K562 (cell line): ENCODE data around the gene RXFP1. TPM values are rescaled to one million over a fixed set of nuclear protein-coding genes. Genes with fewer than 3 reads are reported as not detected.

Source experiments
- ARHGAP35 ChIP-seq: fragments of 450-650 bp; IDR thresholded peaks from 2 replicates; pipeline ENCODE4 v1.6.1; 2018; ENCODE audit not compliant: partially characterized antibody
- CHD1 ChIP-seq: fragments of 200-600 bp; sonication (generic); IDR thresholded peaks from one replicate; pipeline ENCODE4 v1.6.1; 2012; ENCODE audit warnings: mild to moderate bottlenecking, moderate library complexity, low read length, inconsistent platforms
- DEAF1 ChIP-seq: fragments of 450-650 bp; formaldehyde crosslinking; IDR thresholded peaks from 2 replicates; pipeline ENCODE4 v1.4.0; 2020; ENCODE audit warnings: mild to moderate bottlenecking, moderate library complexity
- KDM5B ChIP-seq: fragments of 200-600 bp; sonication (generic); IDR thresholded peaks from 2 replicates; pipeline ENCODE4 v1.6.1; 2012; ENCODE audit warnings: low read depth, mild to moderate bottlenecking, moderate library complexity, low read length, control low read depth, inconsistent platforms; ENCODE audit not compliant: insufficient replicate concordance
- PHB ChIP-seq: fragments of 250-450 bp; sonication (Bioruptor Pico); IDR thresholded peaks from 2 replicates; pipeline ENCODE4 v1.5.0; 2021
- RBM14 ChIP-seq: fragments of 200-400 bp; formaldehyde crosslinking; IDR thresholded peaks from 2 replicates; pipeline ENCODE4 v1.6.1; 2018; ENCODE audit warnings: low read depth, mild to moderate bottlenecking, low read length, moderate library complexity, borderline replicate concordance; ENCODE audit not compliant: insufficient read depth
- RBM34 ChIP-seq: fragments of 200-400 bp; formaldehyde crosslinking; IDR thresholded peaks from 2 replicates; pipeline ENCODE4 v1.6.1; 2018; ENCODE audit warnings: low read length, borderline replicate concordance; ENCODE audit not compliant: insufficient read depth
- SIRT6 ChIP-seq: IDR thresholded peaks from one replicate; pipeline ENCODE4 v1.6.1; 2012; ENCODE audit warnings: low read depth, mild to moderate bottlenecking, control low read depth, inconsistent platforms, low read length, moderate library complexity
- TAL1 ChIP-seq: fragments of 450-650 bp; IDR thresholded peaks from 2 replicates; pipeline ENCODE4 v1.6.1; 2016; ENCODE audit warnings: mild to moderate bottlenecking
- XRCC5 ChIP-seq: fragments of 200-400 bp; formaldehyde crosslinking; IDR thresholded peaks from 2 replicates; pipeline ENCODE4 v1.6.1; 2017; ENCODE audit warnings: low read depth, mild to moderate bottlenecking, low read length
- ZNF12 ChIP-seq: sonication (generic); formaldehyde crosslinking; IDR thresholded peaks from 2 replicates; pipeline ENCODE4 v1.4.0; 2020; ENCODE audit warnings: mild to moderate bottlenecking, missing genetic modification reagents
- ZNF143 ChIP-seq: sonication (generic); formaldehyde crosslinking; IDR thresholded peaks from 2 replicates; pipeline ENCODE4 v1.9.0; 2022; ENCODE audit warnings: mild to moderate bottlenecking, missing genetic modification reagents
- ZNF212 ChIP-seq: fragments of 450-650 bp; formaldehyde crosslinking; IDR thresholded peaks from 2 replicates; pipeline ENCODE4 v1.4.0; 2020; ENCODE audit warnings: mild to moderate bottlenecking
- ZNF384 ChIP-seq: IDR thresholded peaks from 2 replicates; pipeline ENCODE4 v1.6.1; 2012; ENCODE audit warnings: low read depth, low read length, improper control_type of control experiment
- ZNF41 ChIP-seq: fragments of 250-450 bp; sonication (Bioruptor Pico); conservative IDR thresholded peaks from 2 replicates; pipeline ENCODE4 v1.4.0; 2020; ENCODE audit warnings: mild to moderate bottlenecking
- polyA plus RNA-seq, 8 experiments: library from polyadenylated mRNA; depleted of rRNA in 4 of 8; stranded (reverse) in 5 of 8; unstranded in 3 of 8; fragments of >200 nt; fragmentation: Nextera tagmentation in 2 of 8; fragmentation: Illumina TruSeq in 1 of 8; extraction: Ambion mirVana in 2 of 8; extraction: Trizol in 1 of 8; gene quantifications; 2 replicates each; pipeline versions ENCODE4 v1.2.1 to v1.2.3, GENCODE V29; 2011 to 2014; ENCODE audit warnings: inconsistent platforms in 1 of 8, missing spikeins in 1 of 8
- total RNA-seq, 7 experiments: library from RNA; depleted of rRNA in 6 of 7; stranded (reverse); fragments of >200 nt in 6 of 7; fragmentation: Illumina TruSeq in 2 of 7; extraction: Trizol in 2 of 7; gene quantifications; 2 replicates each; pipeline versions ENCODE4 v1.2.1 to v1.2.3, GENCODE V29; 2011 to 2021; ENCODE audit warnings: low replicate concordance in 1 of 7
- TF ChIP-seq, protein P1 (sequence below), 2 experiments: fragments of 450-650 bp; IDR thresholded peaks; 2 replicates each; pipeline ENCODE4 v1.6.1; 2016
- TF ChIP-seq, protein P2 (sequence below), 2 experiments: fragments of 200-800 bp in 1 of 2; sonication (Bioruptor generic) in 1 of 2; sonication (generic) in 1 of 2; formaldehyde crosslinking in 1 of 2; IDR thresholded peaks in 1 of 2; conservative IDR thresholded peaks in 1 of 2; 2 replicates each; pipeline versions ENCODE4 v1.5.0 to v1.6.1; 2016 to 2020; ENCODE audit warnings: missing compliant biosample characterization in 1 of 2, missing genetic modification characterization in 1 of 2, missing genetic modification reagents in 1 of 2
- TF ChIP-seq, protein P3 (sequence below): fragments of 450-650 bp; IDR thresholded peaks from 2 replicates; pipeline ENCODE4 v1.6.1; 2014; ENCODE audit warnings: low read depth, mild to moderate bottlenecking, moderate library complexity, borderline replicate concordance
- TF ChIP-seq, protein P4 (sequence below): sonication (generic); formaldehyde crosslinking; IDR thresholded peaks from 2 replicates; pipeline ENCODE4 v1.8.0; 2022; ENCODE audit warnings: missing genetic modification reagents, mild to moderate bottlenecking, moderate library complexity, borderline replicate concordance

The RXFP1 gene
- total and polyA plus RNA-seq, 9 of the 15 experiments (the other 6 are each of a cell fraction or from before 2014, with no cell fraction given), result 0.03 to 0.06 (median 0.04) TPM; not detected in 6

DNA sequence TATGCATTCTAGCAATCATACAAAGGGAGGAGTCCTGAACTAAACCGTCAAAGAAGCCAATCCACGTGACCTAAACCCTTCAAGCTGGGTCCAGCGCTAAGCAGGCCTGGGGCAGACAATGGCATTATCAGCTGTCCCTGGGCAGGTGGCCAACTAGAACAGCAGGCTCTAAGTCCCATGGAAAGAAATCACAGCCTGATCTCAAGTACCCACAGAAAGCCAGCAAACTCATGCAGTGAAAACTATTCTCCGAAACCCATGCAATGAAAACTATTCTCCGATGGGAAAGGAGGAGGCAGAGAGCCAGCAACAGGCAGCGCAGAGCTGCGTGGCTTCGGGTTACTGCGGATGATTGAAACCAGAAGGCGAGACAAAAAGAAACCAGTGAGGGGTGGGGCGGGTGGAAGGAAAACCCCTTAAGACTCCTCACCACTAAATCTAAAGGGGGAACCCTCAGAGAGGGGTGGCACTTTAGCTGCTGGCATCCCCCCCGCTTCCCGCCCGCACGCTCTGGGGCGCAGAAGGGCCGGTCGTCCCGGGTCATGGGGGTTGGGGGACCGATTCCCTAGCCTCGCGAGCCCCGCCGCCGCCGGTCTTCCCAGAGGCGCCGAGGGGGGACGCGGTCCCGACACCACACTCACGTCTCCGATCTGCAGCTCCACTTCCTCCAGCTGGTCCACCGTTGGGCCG is 149.4 kb downstream of the RXFP1 start (continued):
- TF ChIP-seq, protein P1, sequence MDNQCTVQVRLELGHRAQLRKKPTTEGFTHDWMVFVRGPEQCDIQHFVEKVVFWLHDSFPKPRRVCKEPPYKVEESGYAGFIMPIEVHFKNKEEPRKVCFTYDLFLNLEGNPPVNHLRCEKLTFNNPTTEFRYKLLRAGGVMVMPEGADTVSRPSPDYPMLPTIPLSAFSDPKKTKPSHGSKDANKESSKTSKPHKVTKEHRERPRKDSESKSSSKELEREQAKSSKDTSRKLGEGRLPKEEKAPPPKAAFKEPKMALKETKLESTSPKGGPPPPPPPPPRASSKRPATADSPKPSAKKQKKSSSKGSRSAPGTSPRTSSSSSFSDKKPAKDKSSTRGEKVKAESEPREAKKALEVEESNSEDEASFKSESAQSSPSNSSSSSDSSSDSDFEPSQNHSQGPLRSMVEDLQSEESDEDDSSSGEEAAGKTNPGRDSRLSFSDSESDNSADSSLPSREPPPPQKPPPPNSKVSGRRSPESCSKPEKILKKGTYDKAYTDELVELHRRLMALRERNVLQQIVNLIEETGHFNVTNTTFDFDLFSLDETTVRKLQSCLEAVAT (IDR thresholded peaks at IDR 0.05), result no peak
- TF ChIP-seq ZNF143 (CRISPR knock-in tag), result no peak
- no peak for TF ChIP-seq XRCC5
- TF ChIP-seq ZNF41 (CRISPR knock-in tag), result no peak
- TF ChIP-seq, protein P2, sequence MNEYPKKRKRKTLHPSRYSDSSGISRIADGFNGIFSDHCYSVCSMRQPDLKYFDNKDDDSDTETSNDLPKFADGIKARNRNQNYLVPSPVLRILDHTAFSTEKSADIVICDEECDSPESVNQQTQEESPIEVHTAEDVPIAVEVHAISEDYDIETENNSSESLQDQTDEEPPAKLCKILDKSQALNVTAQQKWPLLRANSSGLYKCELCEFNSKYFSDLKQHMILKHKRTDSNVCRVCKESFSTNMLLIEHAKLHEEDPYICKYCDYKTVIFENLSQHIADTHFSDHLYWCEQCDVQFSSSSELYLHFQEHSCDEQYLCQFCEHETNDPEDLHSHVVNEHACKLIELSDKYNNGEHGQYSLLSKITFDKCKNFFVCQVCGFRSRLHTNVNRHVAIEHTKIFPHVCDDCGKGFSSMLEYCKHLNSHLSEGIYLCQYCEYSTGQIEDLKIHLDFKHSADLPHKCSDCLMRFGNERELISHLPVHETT (CRISPR knock-in tag; conservative IDR thresholded peaks at IDR 0.05 in 1 of 2, IDR thresholded peaks at IDR 0.05 in 1 of 2), result no peak
- no peak for TF ChIP-seq DEAF1 (CRISPR knock-in tag)
- no peak for TF ChIP-seq RBM34
- TF ChIP-seq CHD1, result no peak
- TF ChIP-seq, protein P3, sequence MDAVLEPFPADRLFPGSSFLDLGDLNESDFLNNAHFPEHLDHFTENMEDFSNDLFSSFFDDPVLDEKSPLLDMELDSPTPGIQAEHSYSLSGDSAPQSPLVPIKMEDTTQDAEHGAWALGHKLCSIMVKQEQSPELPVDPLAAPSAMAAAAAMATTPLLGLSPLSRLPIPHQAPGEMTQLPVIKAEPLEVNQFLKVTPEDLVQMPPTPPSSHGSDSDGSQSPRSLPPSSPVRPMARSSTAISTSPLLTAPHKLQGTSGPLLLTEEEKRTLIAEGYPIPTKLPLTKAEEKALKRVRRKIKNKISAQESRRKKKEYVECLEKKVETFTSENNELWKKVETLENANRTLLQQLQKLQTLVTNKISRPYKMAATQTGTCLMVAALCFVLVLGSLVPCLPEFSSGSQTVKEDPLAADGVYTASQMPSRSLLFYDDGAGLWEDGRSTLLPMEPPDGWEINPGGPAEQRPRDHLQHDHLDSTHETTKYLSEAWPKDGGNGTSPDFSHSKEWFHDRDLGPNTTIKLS, result no peak
- no peak for TF ChIP-seq ARHGAP35
- 0 out of 2 replicates have a peak, but pooled peaks have one; percentile 64 for TF ChIP-seq RBM14
- no peak for TF ChIP-seq ZNF384
- TF ChIP-seq KDM5B, result peak; percentile 25
- TF ChIP-seq TAL1, result no peak
- TF ChIP-seq SIRT6, result no peak
- no peak for TF ChIP-seq PHB
- TF ChIP-seq ZNF12 (CRISPR knock-in tag), result no peak; the same call in 1 of the 2 replicates
- TF ChIP-seq, protein P4, sequence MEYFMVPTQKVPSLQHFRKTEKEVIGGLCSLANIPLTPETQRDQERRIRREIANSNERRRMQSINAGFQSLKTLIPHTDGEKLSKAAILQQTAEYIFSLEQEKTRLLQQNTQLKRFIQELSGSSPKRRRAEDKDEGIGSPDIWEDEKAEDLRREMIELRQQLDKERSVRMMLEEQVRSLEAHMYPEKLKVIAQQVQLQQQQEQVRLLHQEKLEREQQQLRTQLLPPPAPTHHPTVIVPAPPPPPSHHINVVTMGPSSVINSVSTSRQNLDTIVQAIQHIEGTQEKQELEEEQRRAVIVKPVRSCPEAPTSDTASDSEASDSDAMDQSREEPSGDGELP (CRISPR knock-in tag), result peak; percentile 34
- TF ChIP-seq ZNF212 (CRISPR knock-in tag), result no peak
